GM12878 (cell line): ENCODE results near the gene TKT. TPM values are rescaled to one million over a fixed set of nuclear protein-coding genes. Genes with fewer than 3 reads are reported as not detected.

Source experiments
- ATAC-seq: fragments of 200-7000 bp; cut with Tn5 transposase; 3 replicates; pipeline ENCODE4 v1.9.1; 2020; ENCODE audit warnings: mild to moderate bottlenecking, moderate library complexity
- BruUV-seq: library from RNA; stranded (reverse); fragments of 400-500 nt; replicated peaks from 2 replicates; lab custom pipeline; 2021; lab: Mats Ljungman, UMichigan
- CTCF ChIA-PET: fragments of 300-600 bp; sonication (Branson Sonifier 250); formaldehyde crosslinking; extraction: SDS; loops from one replicate; lab custom pipeline; 2021; ENCODE audit warnings: inconsistent platforms; lab: Yijun Ruan, JAX
- POLR2A ChIA-PET: fragments of 350-600 bp; formaldehyde crosslinking; extraction: SDS; loops from one replicate; lab custom pipeline; 2021; ENCODE audit warnings: inconsistent platforms; lab: Charles Lee
- RAD21 ChIA-PET: fragments of 300-600 bp; sonication (Branson Sonifier 250); formaldehyde crosslinking; loops from one replicate; lab custom pipeline; 2023; ENCODE audit warnings: antibody characterized with exemption; ENCODE audit not compliant: unreplicated experiment; lab: Charles Lee
- SMC1A ChIA-PET: fragments of 300-600 bp; sonication (Branson Sonifier 250); formaldehyde crosslinking; loops from one replicate; lab custom pipeline; 2023; ENCODE audit not compliant: unreplicated experiment, uncharacterized antibody; lab: Charles Lee
- DNase-seq: peaks from one replicate; pipeline ENCODE4 v3.0.0-alpha.2; 2011; ENCODE audit warnings: low read depth, low spot score
- FAIRE-seq: peaks from 3 replicates; lab custom pipeline; 2011; peaks lifted over from hg19 to GRCh38; lab: Jason Lieb, UNC
- H2AFZ ChIP-seq: 2 replicates; pipeline ENCODE4 v1.6.0; 2011; ENCODE audit warnings: low read depth, low read length, control low read depth; ENCODE audit not compliant: control insufficient read depth
- H3K27ac ChIP-seq: 2 replicates; pipeline ENCODE4 v1.5.1; 2011; ENCODE audit warnings: control low read depth; ENCODE audit not compliant: control insufficient read depth, insufficient read depth
- H3K27me3 ChIP-seq, 2 experiments: replicated peaks in 1 of 2; 2 replicates each; pipeline versions ENCODE4 v1.6.0 to v1.6.1; 2011; ENCODE audit warnings: low read length in 1 of 2; ENCODE audit not compliant: control insufficient read depth in 2 of 2, insufficient read depth in 2 of 2
- H3K36me3 ChIP-seq, 2 experiments: 2 replicates each; pipeline ENCODE4 v1.5.1; 2011; ENCODE audit warnings: low read length in 1 of 2; ENCODE audit not compliant: control insufficient read depth in 2 of 2, insufficient read depth in 2 of 2
- H3K4me1 ChIP-seq: 2 replicates; pipeline ENCODE4 v1.6.1; 2011; ENCODE audit warnings: mild to moderate bottlenecking, low read length, moderate library complexity, mixed read lengths; ENCODE audit not compliant: control insufficient read depth, insufficient read depth
- H3K4me2 ChIP-seq: 2 replicates; pipeline ENCODE4 v1.6.0; 2011; ENCODE audit warnings: control low read depth; ENCODE audit not compliant: control insufficient read depth, insufficient read depth
- H3K4me3 ChIP-seq: fragments of 200-600 bp; sonication (generic); 2 replicates; pipeline ENCODE4 v1.5.1; 2016
- H3K79me2 ChIP-seq: 2 replicates; pipeline ENCODE4 v1.6.0; 2011; ENCODE audit warnings: low read length; ENCODE audit not compliant: control insufficient read depth, insufficient read depth
- H3K9ac ChIP-seq: 2 replicates; pipeline ENCODE4 v1.8.0; 2011; ENCODE audit warnings: low read length, control low read depth, mixed read lengths; ENCODE audit not compliant: control insufficient read depth, insufficient read depth
- H3K9me3 ChIP-seq: replicated peaks from 3 replicates; pipeline ENCODE4 v1.5.1; 2011; ENCODE audit warnings: mild to moderate bottlenecking, low read length; ENCODE audit not compliant: control insufficient read depth, insufficient read depth
- H4K20me1 ChIP-seq: 2 replicates; pipeline ENCODE4 v1.6.0; 2011; ENCODE audit not compliant: control insufficient read depth, insufficient read depth
- CUX1 ChIP-seq: IDR thresholded peaks from 2 replicates; pipeline ENCODE4 v1.6.1; 2012; ENCODE audit warnings: improper control_type of control experiment, low read depth, low read length; ENCODE audit not compliant: insufficient replicate concordance
- FOXM1 ChIP-seq: IDR thresholded peaks from 2 replicates; pipeline ENCODE4 v1.6.1; 2012; ENCODE audit warnings: low read depth, mild to moderate bottlenecking, inconsistent platforms, low read length, moderate library complexity
- IKZF1 ChIP-seq: fragments of 450-650 bp; conservative IDR thresholded peaks from 2 replicates; pipeline ENCODE4 v1.6.1; 2017; ENCODE audit warnings: antibody characterized with exemption, mild to moderate bottlenecking
- POLR2A ChIP-seq: IDR thresholded peaks from 2 replicates; pipeline ENCODE4 v1.6.1; 2011; ENCODE audit warnings: low read depth, mild to moderate bottlenecking, low read length
- ZBTB33 ChIP-seq: fragments of 450-650 bp; IDR thresholded peaks from 2 replicates; pipeline ENCODE4 v1.6.1; 2017; ENCODE audit warnings: mild to moderate bottlenecking
- WGBS: methylation state at CpG from one replicate; pipeline ENCODE4 v1.1.6; 2016; ENCODE audit warnings: low lambda C conversion rate; ENCODE audit not compliant: insufficient replicate concordance, insufficient coverage; ENCODE audit errors: missing lambda C conversion rate; 5-methylcytosine and 5-hydroxymethylcytosine counted together
- in situ Hi-C: fragments of 300-500 bp; cut with MboI; formaldehyde crosslinking; loops from 9 replicates; pipeline ENCODE4 v1.14.3; 2018; ENCODE audit warnings: mixed read lengths
- intact Hi-C: fragments of 100-400 bp; cut with micrococcal nuclease; formaldehyde crosslinking; loops from one replicate; pipeline ENCODE4 v1.14.2; 2022; ENCODE audit not compliant: unreplicated experiment
- polyA plus RNA-seq, 11 experiments: library from polyadenylated mRNA; depleted of rRNA in 4 of 11; unstranded in 6 of 11; stranded (reverse) in 5 of 11; fragments of >200 nt; fragmentation: Nextera tagmentation in 4 of 11; fragmentation: Illumina TruSeq in 1 of 11; extraction: Ambion mirVana in 4 of 11; extraction: Trizol in 1 of 11; gene quantifications; 1 replicate in 1 of 11; 2 replicates in 10 of 11; pipeline versions ENCODE4 v1.2.1 to v1.2.3, GENCODE V29; 2011 to 2016; ENCODE audit warnings: inconsistent platforms in 2 of 11, missing spikeins in 2 of 11, low read depth in 1 of 11
- total RNA-seq, 4 experiments: library from RNA; depleted of rRNA in 3 of 4; stranded (reverse); fragments of >200 nt in 3 of 4; fragmentation: Illumina TruSeq in 1 of 4; extraction: Trizol in 1 of 4; gene quantifications; 2 replicates each; pipeline versions ENCODE4 v1.2.1 to v1.2.3, GENCODE V29; 2013 to 2021

The TKT gene
- total and polyA plus RNA-seq, 10 of the 15 experiments (the other 5 are each of a cell fraction or from before 2014, with no cell fraction given) = 56.4 to 385 (median 143) TPM

- TF ChIP-seq ZBTB33 = no peak
Observed at GRCh38 chr3:53195066-53195450, 60.8 kb downstream of the TKT start (continued).

- SMC1A ChIA-PET = interaction anchor here (0.9 to 8.2 kb wide), 9 partner anchors 15 to 83 kb away, joined by 3 to 227 read pairs (median 13); partner anchors contain the start of genes PRKCD and RFT1
- RAD21 ChIA-PET = interaction anchor here (1.0 to 5.2 kb wide), 10 partner anchors 11 to 84 kb away, joined by 3 to 151 read pairs (median 12); no protein-coding TSS in a partner anchor
- no peaks in the 10 kb centered on the region for H3K9me3 ChIP-seq
- no peak overlapping the region for H2AFZ ChIP-seq
- WGBS = 77% methylated on average over 14 of the region's 14 CpGs
- TF ChIP-seq IKZF1 (no peak), CUX1 (no peak), FOXM1 (no peak), POLR2A (peak; percentile 8; the same call in 1 of the 2 replicates)
- BruUV-seq = no TSS peak
- no peak for DNase-seq
- no peak overlapping the region for H3K9ac ChIP-seq
- CTCF ChIA-PET = interaction anchor here (0.8 to 11.3 kb wide), 12 partner anchors 13 to 151 kb away, joined by 3 to 476 read pairs (median 19); partner anchors contain the start of genes PRKCD and RFT1
- in situ Hi-C loops (loop anchor here (5.0 kb wide), 1 partner anchor 62 kb away; the partner anchor contains the start of gene RFT1), intact Hi-C loops (no loop called here)
- no peak overlapping the region for H3K4me3 ChIP-seq
- H3K4me2 ChIP-seq = no peak overlapping the region
- H4K20me1 ChIP-seq = no peaks in the 10 kb centered on the region
- FAIRE-seq = no peak
- H3K27ac ChIP-seq = no peak overlapping the region
- peaks cover 8% of the 10 kb centered on the region for H3K79me2 ChIP-seq
- no peaks in the 10 kb centered on the region for H3K27me3 ChIP-seq
- peaks cover 15 to 20% of the 10 kb centered on the region in 2 experiments for H3K36me3 ChIP-seq
- H3K4me1 ChIP-seq = peaks cover 57% of the 10 kb centered on the region
- POLR2A ChIA-PET = interaction anchor here (0.7 to 2.6 kb wide), 8 partner anchors 20 to 63 kb away, joined by 3 to 21 read pairs (median 4); partner anchors contain the start of gene PRKCD
- no peak for ATAC-seq
Observed at GRCh38 chr3:53194210-53195065, 61.4 kb downstream of the TKT start.
